Omental fat pad (tissue), 4 donors: ENCODE data around the gene DNAJB5. TPM values are rescaled to one million over a fixed set of nuclear protein-coding genes. Genes with fewer than 3 reads are reported as not detected.

Experiments used
- ATAC-seq: fragments of 150-250 bp; one replicate; pipeline ENCODE4 v1.9.1; 2016; ENCODE audit warnings: mild to moderate bottlenecking, moderate library complexity; ENCODE audit not compliant: low FRiP score
- DNase-seq: peaks from one replicate; pipeline ENCODE4 v3.0.0-alpha.2; 2019; ENCODE audit warnings: low spot score
- CTCF ChIP-seq, 3 donors: fragments of 450-650 bp; IDR thresholded peaks; one replicate each; pipeline ENCODE4 v1.5.1; 2016 to 2017; ENCODE audit warnings: antibody characterized with exemption in 3 of 3, mild to moderate bottlenecking in 3 of 3, moderate library complexity in 2 of 3
- total RNA-seq, 4 donors: library from RNA; depleted of rRNA; stranded (reverse); fragments of >200 nt; gene quantifications; one replicate each; pipeline ENCODE4 v1.1.0, GENCODE V29; 2016

The DNAJB5 gene
- total RNA-seq, 4 donors from 2014 or later: 6.3 to 17.3 (median 9.8) TPM

- TF ChIP-seq CTCF (IDR thresholded peaks at IDR 0.05): no peak
- no peak for ATAC-seq
- no peak for DNase-seq
These were observed 37.1 kb downstream of the DNAJB5 start for GRCh38 chr9:35026671-35027070.

DNA sequence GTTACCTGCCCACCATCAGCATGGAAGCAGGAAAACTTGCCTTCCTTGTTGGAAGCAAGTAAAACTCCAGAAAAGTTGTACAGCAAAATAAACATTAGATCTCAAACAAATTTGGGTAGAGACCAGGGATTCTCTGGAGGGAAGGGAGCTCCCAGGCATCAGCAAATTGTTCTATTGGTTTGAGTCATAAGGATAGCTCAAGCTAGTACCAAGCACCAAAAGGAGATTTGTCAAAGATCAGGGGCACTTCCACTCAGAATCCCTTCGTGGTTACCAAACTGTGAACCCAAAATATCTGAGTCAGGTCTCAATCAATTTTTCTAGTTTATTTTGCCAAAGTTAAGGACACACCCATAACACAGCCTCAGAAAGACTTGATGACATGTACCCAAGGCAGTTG lies 37.8 kb downstream of the DNAJB5 start:
- ATAC-seq: peak; percentile 74
- no peak for DNase-seq
- no peak for TF ChIP-seq CTCF (IDR thresholded peaks at IDR 0.05)

DNA sequence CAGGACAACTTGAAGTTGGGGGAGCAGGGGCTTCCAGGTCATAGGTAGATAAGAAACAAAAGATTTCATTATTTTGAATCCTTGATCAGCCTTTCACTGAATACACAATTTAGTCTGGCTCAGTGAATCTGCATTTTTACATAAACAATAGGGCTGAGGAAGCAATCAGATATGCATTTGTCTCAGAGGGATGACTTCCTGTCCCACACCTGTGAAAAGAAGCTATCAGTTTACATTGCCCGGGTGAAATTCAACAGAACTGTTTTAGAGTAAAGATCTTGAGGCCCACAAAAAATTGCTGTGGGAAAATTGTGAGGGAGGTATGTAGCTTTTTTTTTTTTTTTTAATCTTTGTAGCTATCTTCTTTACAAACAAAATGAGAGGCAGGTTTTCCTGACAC lies 38.3 kb downstream of the DNAJB5 start:
- TF ChIP-seq CTCF (IDR thresholded peaks at IDR 0.05): no peak
- DNase-seq: no peak
- ATAC-seq: no peak

- DNase-seq (no peak), ATAC-seq (no peak)
- TF ChIP-seq CTCF (IDR thresholded peaks at IDR 0.05): no peak
These were observed 38.8 kb downstream of the DNAJB5 start for GRCh38 chr9:35028341-35028740.

GRCh38 chr9:35029241-35029640 lies 39.7 kb downstream of the DNAJB5 start:
- DNase-seq (no peak), ATAC-seq (no peak)
- no peak for TF ChIP-seq CTCF (IDR thresholded peaks at IDR 0.05)

DNA sequence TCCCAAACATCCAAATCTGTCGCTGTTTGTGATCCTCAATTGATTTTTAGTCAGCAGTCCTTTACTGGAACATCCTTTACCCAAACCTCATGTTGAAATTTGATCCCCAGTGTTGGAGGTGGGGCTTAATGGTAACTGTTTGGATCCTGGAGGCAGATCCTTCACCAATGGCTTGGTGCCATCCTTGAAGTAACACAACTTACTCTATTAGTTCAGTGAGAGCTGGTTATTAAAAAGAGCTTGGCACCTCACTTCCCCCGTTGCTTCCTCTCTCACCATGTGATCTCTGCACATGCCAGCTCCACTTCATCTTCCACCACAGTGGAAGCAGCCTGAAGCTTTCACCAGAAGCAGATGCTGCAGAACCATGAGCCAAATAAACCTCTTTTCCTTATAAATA lies 40.3 kb downstream of the DNAJB5 start:
- TF ChIP-seq CTCF (IDR thresholded peaks at IDR 0.05): no peak
- DNase-seq (no peak), ATAC-seq (no peak)

- ATAC-seq (no peak), DNase-seq (no peak)
- TF ChIP-seq CTCF (IDR thresholded peaks at IDR 0.05): no peak
These were observed 43.6 kb downstream of the DNAJB5 start for GRCh38 chr9:35033101-35033500.
